ENCODE results near the gene SELENOF. TPM values are rescaled to one million over a fixed set of nuclear protein-coding genes. Genes with fewer than 3 reads are reported as not detected.
"Not testable (repeated sequence)": the region's sequence is repeated elsewhere in the genome, so short reads cannot be mapped to it uniquely, and the experiment has no call there.

The SELENOF gene
- total RNA-seq, 1 experiment from 2014 or later = 321 TPM

DNA sequence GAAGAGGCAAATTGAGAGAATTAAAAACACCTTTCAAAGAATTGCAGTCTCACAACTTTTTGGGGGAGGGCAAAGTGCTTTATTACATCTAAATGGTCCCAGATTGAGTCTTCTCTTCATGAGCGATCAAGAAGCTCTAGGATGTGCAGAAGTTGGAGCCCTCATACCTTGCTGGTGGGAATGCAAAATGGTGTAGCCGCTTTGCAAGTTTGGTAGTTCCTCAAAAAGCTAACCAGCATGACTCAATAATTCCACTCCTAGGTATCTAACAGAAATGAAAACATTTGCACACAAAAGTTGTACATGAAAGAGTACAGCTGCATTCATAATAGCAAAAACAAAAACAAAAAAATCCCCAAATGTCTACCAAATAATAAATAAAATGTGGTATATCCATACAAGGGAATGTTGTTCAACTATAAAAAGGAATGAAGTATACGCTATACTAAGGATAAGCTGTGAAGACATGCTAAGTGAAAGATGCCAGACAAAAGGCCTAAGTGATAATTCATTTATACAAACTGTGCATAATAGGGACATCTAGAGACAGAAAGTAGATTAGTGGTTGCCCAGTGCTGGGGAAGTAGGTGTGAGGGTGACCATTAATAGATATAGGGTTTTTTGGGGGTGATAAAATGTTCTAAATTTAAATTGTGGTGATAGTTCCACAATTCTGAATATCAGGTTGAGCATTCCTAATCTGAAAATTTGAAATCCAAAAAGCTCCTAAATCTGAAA lies 55.2 kb downstream of the SELENOF start:
- no peak for DNase-seq (ENCODE audit: low read depth)

DNA sequence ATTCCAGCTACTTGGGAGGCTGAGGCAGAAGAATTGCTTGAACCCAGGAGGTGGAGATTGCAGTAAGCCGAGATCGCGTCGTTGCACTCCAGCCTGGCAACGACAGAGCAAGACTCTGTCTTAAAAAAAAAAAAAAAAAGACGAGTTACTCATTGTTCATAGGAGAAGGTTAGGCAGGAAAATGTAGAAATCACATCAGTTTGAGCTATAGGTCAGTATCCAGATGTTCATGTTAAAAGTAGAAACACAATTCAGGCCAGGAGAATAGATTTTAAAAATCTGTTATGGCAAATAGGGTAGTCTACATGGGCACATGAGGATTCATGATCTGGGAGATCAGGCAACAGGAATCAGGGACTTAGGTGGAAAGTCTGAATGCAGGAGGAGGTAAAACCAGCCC lies 57.7 kb downstream of the SELENOF start:
- DNase-seq (ENCODE audit: low read depth) = no peak

GRCh38 chr1:86854352-86854751 lies 59.6 kb downstream of the SELENOF start:
- no peak for DNase-seq (ENCODE audit: low read depth)

- no peak for DNase-seq (ENCODE audit: low read depth)
Observed at GRCh38 chr1:86852782-86853408, 61.0 kb downstream of the SELENOF start.

GRCh38 chr1:86852289-86852688 lies 61.6 kb downstream of the SELENOF start:
- DNase-seq (ENCODE audit: low read depth) = no peak

- no peak for DNase-seq (ENCODE audit: low read depth)
Observed at GRCh38 chr1:86849756-86850155, 64.2 kb downstream of the SELENOF start.

GRCh38 chr1:86848654-86849053 lies 65.3 kb downstream of the SELENOF start:
- no peak for DNase-seq (ENCODE audit: low read depth)

- peak; percentile 63 for DNase-seq (ENCODE audit: low read depth)
Observed at GRCh38 chr1:86846164-86846647, 67.7 kb downstream of the SELENOF start.

GRCh38 chr1:86845514-86845913 lies 68.4 kb downstream of the SELENOF start:
- no peak for DNase-seq (ENCODE audit: low read depth)

DNA sequence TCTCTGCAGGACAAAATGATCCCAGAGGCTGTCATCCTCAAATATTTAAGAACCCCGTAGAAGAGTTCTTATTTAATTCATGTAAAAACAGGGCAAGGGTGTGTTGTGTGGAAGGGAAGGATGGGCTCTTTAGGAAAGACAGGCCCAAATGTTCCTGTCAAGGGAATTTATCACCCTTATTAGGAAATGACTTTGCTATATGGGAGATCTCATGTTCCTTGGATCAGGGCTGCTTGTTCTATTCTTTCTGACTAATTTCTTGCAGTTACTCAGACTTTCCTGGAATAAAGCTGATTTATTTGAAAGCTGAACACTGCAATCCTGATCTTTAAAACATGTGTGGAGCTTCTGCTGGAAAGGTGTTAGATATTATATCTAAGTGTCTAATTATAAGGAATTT lies 72.8 kb downstream of the SELENOF start:
- no peak for DNase-seq (ENCODE audit: low read depth)

DNA sequence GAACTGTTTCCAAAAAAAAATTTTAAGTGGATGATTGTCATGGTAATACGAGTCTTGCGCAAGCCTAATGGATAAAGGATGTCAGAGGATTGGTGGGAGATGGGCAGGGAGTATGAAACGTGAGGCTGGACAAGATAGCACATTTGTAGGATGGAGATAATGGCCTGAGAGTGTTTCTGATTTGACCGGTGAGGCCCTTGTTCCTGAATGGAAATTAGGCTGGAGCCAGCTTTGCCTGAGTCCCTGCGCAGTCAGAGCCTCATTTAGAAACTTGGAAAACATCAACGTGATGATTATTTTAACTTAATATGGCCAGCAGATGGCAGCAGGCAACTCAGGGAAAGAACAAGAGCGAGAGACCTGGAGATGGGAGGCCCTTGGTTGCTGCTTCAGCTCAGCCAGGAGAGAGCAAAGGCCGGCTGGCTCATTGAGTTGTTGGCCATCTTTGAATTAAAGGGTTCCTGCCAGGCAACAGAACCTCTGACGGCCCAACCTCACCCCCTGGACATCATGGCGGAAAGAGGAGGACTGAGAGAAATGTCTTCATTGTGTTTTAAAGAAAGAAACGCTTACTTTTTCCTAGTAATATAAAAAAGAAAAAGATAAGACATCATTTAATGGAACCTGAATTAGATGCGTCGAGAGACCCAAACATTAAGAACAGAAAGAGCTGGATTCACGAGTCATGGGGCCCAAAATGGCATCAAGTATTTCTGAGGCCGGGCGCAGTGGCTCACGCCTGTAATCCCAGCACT lies 80.3 kb downstream of the SELENOF start:
- DNase-seq (ENCODE audit: low read depth) = peak; percentile 85

DNA sequence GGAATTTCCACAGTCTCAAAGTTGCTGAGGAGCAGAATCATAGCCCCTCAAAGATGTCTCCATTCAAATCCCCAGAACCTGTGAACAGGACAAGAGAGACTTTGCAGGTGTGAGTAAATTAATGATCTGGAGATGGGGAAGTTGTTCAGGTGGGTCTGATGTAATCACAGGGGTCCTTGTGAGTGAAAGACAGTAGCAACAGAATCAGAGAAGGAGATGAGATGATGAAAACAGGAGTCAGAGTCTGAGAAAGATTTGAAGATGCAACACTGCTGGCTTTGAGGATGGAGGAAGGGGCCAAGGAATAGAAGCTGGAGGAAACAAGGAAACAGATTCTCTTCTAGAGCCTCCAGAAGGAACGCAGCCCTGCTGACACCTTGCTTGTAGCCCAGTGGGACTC lies 81.5 kb downstream of the SELENOF start:
- no peak for DNase-seq (ENCODE audit: low read depth)

DNA sequence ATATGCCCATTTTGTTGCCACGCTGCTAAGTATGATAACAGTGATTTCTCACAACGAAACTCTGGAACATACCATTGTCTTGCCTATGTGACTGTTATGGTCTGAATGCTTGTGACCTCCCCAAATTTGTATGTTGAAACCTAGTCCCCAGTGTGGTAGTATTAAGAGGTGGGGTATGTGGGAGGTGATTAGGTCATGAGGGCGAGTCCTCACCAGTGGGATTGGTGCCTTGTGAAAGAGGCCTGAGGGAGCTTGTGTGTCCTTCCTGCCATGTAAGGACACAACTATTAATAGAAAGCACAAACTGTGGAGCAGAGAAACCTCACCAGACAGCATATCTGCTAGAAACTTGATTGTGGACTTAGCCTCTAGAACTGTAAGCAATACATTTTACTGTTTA lies 84.6 kb downstream of the SELENOF start:
- DNase-seq (ENCODE audit: low read depth) = no peak

DNA sequence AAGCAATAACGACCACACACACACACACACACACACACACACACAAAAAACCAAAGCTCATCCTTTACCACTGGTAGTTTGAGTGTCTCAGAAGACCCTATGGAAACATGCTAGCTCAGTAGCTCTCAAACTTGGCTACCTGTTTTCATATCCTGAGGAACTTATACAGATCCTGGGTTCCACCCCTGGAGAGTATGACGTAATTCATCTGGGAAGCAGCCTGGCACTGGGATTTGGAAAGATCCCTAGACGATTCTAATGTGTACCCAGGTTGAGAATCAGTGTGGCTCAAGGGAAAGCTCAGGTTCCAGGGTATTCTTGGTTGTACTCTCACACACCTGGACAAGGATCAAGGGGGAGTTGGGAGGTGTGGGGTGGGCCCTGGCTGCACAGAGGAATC lies 85.9 kb downstream of the SELENOF start:
- DNase-seq (ENCODE audit: low read depth) = no peak

- no peak for DNase-seq (ENCODE audit: low read depth)
Observed at GRCh38 chr1:86826856-86827255, 87.1 kb downstream of the SELENOF start.

GRCh38 chr1:86825319-86825718 lies 88.6 kb downstream of the SELENOF start:
- DNase-seq (ENCODE audit: low read depth) = peak; percentile 72

- no peak for DNase-seq (ENCODE audit: low read depth)
Observed at GRCh38 chr1:86823821-86824500, 90.0 kb downstream of the SELENOF start.

DNA sequence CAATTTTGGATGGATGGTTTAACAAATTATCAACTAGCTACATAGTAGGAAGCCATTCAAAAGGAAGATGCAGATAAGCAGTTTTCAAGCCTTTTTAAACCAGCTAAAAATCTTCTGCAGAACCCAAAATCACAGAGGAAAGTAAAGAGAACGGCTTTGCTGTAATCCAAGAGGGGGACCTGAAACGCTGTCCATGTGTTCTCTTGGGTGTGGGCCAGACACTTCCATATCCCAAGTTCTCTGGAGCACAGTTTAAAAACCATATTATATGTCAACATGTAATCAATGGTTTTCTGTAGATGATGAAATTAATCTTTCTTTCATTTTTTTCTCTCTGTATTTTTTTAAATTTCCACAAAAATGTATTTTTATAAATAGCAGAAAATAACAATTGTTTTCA lies 90.5 kb downstream of the SELENOF start:
- DNase-seq (ENCODE audit: low read depth) = no peak

DNA sequence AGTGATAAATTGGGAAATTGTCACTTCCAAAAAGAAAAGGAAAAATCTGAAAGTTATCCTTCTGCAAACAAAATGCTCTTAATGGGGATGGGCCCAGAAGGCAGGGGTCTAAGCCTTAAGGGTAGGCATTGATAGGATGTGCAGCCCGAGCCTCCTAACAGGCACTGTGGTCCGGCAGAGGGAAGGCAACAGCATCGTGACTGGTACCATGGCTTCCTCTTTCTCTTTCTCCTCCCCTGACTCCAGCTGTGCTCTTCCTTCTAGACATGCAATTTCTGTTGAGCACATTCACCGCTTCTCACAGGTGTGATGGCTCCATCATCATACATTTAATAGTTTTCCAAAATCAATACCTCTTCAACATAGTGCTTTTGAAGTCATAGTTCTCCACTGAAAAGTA lies 91.5 kb downstream of the SELENOF start:
- no peak for DNase-seq (ENCODE audit: low read depth)

DNA sequence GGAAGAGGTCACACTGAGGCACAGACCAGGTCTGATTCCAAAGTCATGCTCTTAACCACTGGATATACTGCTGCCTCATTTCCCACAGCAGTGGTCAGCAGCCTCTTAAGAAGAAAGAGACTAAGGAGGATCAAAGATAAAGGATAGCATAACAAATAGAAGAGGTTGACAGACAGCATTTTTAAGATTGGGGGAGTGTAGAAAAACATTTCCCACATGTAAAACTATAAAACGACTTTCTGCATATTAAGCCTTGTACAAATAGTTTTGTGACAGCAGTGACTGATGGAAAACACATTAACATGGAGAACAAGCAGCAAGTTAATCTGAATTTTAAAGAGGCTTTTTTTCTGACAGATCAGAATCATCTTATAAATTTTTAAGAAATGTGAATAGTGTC lies 92.0 kb downstream of the SELENOF start:
- no peak for DNase-seq (ENCODE audit: low read depth)

- not testable (repeated sequence) for DNase-seq (ENCODE audit: low read depth)
Observed at GRCh38 chr1:86819970-86820369, 94.0 kb downstream of the SELENOF start.

- DNase-seq (ENCODE audit: low read depth) = not testable (repeated sequence)
Observed at GRCh38 chr1:86817246-86817826, 96.6 kb downstream of the SELENOF start.

Measured in RPMI7951 (cell line).